Myocyte (in vitro differentiated cells): ENCODE results near the gene DUSP10. TPM values are rescaled to one million over a fixed set of nuclear protein-coding genes. Genes with fewer than 3 reads are reported as not detected.

Experiments
- DNase-seq: peaks from one replicate; pipeline ENCODE4 v3.0.0-alpha.2; 2012; ENCODE audit warnings: low read depth
- total RNA-seq: library from RNA; depleted of rRNA; stranded (reverse); fragments of >200 nt; gene quantifications from 2 replicates; pipeline ENCODE4 v1.2.3, GENCODE V29; 2014

Gene DUSP10
- total RNA-seq, 1 donor from 2014 or later: 21.9 TPM

- DNase-seq: peak; percentile 64
Observed at GRCh38 chr1:221766210-221766609, 24.3 kb upstream of the DUSP10 start.

DNA sequence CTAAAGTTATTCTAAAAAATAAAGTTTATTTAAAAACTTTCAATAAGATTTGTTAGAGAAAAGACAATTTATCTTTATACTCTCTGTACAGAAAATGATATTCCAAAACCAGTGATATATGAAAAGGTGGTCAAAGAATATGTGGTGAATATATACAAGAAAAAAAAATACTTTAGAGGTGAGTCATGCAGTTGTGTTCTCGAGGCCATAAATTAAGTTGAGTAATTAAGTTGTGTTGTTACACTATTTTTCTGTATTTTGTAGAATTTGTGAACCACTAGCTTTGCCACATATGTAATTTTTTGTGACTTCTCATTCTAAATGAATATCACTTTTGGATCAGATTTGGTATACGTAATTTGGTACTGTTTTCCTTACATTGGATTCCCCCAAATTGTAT, 23.6 kb upstream of the DUSP10 start:
- no peak for DNase-seq

DNA sequence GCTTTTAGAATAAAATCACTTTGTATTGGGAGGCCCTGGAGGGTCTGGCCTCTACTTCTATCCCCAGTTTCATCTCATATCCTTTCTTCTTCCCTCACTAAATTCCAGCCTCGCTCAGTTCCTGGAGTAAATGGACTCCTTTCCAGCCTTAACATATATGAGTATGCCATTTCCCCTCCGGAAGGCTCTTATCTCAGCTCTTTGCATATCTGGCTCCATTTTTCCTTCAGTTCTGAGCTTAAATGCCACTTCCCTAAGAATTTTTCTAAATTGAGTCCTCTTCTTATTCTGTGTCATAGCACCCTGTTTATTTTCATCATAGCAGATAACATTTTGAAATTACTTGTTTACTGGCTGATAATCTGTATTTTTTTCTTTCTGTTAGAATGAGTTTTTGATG, 20.2 kb upstream of the DUSP10 start:
- no peak for DNase-seq

GRCh38 chr1:221761354-221762002, 19.6 kb upstream of the DUSP10 start:
- no peak for DNase-seq

DNA sequence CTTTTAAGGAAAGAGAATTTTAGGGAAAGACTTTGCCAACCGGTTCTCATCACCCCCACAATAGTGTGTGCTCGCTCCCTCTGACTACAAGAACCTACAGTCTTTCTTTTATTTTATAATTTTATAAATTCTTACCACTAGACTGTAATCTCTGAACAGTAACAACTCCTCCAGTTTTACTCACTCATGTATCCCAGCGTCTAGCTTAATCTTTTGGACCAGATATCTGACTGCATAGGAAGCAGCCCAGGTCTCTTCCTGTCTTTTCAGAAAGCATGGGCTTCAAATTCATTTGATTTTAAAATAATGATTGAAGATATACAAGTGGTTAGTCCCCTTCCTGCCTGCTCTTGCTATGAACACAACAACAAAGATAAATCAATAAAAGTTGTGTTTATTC, 19.0 kb upstream of the DUSP10 start:
- DNase-seq: no peak

DNA sequence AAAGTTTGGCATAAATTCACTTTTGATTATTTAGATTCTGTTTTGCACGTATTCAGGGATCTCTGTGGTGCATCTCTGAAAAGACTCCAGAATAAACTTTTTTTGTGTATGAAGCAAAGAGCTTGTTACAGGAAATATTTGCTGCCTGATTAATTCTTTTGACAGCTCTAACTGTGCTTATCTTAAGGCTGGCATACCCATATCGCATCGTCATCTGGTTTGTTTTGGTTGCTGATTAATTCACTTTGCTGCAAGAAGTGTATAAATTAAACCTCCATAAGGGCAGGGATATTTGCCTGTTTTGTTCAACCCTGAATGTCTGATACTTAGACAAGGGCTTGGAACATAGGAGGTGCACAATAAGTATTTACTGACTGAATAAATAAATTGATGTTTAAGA, 17.5 kb upstream of the DUSP10 start:
- DNase-seq: no peak

- DNase-seq: no peak
Observed at GRCh38 chr1:221758455-221758854, 16.6 kb upstream of the DUSP10 start.

DNA sequence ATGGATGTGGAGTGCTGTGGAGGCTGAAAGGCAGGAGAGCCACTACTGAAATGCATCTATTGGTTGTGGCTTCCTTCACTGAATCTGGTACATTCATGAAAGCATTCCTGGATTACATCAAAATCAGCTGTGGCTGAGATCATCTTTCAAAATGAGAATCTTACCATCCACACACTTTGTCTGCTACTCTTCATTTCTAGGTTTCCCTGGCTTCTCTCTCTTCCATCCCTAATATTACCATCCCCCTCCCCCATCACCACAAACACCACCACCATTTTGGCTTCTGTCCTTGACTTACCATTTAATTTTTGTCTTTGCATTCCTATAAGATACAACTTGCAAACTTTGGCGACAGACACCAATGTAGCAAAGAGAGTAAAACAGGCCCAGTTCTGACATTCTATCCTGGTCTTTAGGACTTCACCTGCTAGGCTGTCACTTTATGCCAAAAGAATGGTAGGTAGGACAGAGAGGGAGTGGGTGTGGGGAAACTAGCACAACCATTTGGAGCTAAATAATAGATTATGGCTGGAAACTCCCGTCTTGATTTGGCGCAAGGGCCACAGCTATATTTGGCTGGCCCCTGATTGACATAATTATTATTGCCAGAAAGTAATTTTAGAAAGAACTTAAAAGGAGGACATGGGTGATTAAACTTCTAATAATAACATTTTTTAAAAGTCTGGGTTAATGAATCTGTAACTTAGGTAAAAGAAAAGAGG, 15.1 kb upstream of the DUSP10 start:
- peak; percentile 63 for DNase-seq

GRCh38 chr1:221753828-221754188, 11.9 kb upstream of the DUSP10 start:
- DNase-seq: no peak

- DNase-seq: no peak
Observed at GRCh38 chr1:221751226-221751887, 9.5 kb upstream of the DUSP10 start.

DNA sequence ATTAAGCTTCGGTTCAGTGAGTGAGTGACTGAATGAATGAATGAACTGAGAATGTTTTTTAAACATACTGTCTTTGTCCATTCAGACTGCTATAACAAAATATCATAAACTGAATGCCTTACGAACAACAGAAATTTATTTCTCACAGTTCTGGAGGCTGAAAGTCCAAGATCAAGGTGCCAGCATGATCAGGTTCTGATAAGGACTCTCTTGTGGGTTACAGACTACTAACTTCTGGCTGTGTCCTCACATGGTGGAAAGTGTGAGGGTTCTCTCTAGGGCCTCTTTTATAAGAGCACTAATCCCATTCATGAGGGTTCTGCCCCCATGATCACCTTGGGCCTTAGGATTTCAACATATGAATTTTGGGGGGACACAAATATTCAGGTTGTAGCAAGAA, 7.1 kb upstream of the DUSP10 start:
- DNase-seq: no peak

- no peak for DNase-seq
Observed at GRCh38 chr1:221747839-221748238, 6.0 kb upstream of the DUSP10 start.

DNA sequence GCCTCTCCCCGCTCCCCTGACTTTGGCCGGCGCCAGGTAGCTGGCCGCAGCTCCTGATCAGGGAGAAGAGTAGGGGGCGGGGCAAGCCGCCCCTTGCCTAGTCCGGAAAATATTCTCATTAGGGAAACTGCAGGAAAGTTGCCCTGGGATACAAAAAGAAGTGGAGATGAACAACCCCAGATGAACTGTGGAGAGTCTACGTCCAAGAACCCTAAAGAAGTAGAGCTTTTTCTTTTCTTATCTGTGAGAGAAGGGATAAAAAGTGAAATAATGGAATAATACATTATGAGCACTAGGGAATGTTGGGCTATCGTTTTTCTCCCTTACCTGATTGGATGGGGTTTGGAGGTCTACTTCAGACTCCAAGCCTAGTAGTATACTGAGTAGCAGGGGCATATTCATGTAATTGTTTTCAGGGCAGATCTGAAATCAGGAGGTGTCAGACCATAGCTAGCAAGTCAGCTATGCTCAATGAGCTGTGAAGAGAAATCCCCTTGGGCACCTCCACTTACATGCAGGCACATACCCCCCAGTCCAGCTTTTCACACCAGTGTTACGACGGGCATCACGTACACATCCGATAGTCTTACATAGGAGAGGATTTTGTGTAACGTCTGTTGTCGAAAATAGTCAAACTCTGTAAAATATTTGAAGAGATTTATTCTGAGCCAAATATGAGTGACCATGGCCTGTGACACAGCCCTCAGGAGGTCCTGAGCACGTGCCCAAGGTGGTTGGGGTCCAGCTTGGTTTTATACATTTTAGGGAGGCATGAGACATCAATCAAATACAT, 1.7 kb upstream of the DUSP10 start:
- DNase-seq: no peak

- DNase-seq: peak; percentile 92
Observed at GRCh38 chr1:221742555-221743415, 896 bp upstream of the DUSP10 start.

GRCh38 chr1:221740993-221741702, 741 bp downstream of the DUSP10 start:
- DNase-seq: peak; percentile 57

- peak; percentile 40 for DNase-seq
Observed at GRCh38 chr1:221740369-221740992, 1.4 kb downstream of the DUSP10 start.

- no peak for DNase-seq
Observed at GRCh38 chr1:221739677-221740025, 2.2 kb downstream of the DUSP10 start.

DNA sequence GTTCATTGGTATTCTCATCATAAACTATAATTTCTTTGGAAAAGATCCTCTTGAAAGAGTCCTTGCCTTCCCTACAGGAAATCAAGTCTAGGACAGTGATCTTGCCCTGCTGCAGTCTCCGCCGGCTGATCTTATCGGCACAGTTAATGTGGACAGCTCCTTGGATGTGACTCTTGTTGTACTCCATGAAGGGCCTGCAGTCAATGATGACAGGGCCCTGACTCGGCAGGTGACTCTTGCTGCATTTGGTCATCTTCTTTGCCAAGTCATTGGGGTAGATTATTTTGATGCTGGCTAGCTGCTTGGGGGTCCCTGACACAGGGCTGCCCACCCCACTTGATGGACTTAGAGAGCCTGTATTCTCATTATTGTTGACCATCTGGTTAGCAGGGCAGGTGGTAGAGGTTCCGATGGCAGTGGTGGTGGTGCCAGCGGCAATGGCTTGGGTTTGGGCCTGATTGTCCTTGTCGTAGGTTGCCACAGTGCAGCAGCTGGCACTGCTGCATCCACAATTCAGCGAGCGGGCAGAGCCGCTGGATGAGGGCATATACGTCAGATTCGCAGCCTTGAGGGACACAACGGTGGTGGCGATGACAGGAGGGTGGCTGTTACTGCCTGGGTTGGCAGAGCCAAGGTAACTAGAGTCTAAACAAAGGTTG, 2.7 kb downstream of the DUSP10 start:
- peak; percentile 36 for DNase-seq

DNA sequence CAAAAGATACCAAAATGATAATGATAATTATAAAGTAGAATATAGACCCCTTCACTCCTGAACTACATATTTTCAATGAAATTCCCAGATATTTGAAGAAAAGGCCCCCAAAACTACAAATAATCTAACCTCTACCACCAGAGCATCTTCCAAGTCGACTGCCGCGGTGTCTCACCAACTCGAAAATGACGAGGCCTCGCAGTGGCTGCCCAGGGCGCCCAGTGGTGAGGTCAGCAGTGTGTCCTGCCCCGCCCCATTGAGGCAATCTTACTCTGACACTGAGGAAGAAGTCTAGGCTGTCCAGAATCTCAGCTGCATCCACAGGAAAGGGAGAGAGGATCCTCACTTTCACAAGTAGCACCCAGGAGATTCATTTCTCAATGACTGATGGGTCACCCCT, 5.2 kb downstream of the DUSP10 start:
- no peak for DNase-seq
